GM10266 (cell line): ENCODE measurements around the gene CRTAC1.

ENCODE experiments used
- DNase-seq: peaks from one replicate; pipeline ENCODE4 v3.0.0; 2012; ENCODE audit errors: extremely low spot score
- TF ChIP-seq, protein P1 (sequence below): IDR thresholded peaks from 2 replicates; pipeline ENCODE4 v1.5.1; 2012; ENCODE audit warnings: mild to moderate bottlenecking, low read depth; ENCODE audit not compliant: control insufficient read depth, insufficient read depth; ENCODE audit errors: missing control alignments

Gene CRTAC1

DNA sequence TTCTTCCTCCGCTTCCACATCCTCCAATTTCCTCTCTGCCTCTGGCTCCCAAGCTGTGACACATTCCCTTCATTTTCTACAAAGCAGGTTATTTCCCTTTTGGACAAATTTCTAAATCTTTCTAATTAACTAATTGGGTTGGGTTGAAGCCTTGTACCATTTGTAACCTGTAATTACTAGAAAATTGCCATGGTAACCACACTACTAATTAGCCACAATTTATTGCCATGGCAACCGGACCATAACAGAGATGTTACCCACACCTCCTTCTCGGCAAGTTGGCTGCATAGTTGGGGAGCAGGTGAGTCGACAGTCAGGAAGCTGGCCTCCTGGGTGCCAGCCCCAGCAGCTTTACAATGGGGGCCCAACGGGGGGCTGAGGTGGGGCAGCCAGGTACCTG lies 119.2 kb downstream of the CRTAC1 start:
- no peak for DNase-seq
- TF ChIP-seq, protein P1, sequence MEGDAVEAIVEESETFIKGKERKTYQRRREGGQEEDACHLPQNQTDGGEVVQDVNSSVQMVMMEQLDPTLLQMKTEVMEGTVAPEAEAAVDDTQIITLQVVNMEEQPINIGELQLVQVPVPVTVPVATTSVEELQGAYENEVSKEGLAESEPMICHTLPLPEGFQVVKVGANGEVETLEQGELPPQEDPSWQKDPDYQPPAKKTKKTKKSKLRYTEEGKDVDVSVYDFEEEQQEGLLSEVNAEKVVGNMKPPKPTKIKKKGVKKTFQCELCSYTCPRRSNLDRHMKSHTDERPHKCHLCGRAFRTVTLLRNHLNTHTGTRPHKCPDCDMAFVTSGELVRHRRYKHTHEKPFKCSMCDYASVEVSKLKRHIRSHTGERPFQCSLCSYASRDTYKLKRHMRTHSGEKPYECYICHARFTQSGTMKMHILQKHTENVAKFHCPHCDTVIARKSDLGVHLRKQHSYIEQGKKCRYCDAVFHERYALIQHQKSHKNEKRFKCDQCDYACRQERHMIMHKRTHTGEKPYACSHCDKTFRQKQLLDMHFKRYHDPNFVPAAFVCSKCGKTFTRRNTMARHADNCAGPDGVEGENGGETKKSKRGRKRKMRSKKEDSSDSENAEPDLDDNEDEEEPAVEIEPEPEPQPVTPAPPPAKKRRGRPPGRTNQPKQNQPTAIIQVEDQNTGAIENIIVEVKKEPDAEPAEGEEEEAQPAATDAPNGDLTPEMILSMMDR, result no peak

DNA sequence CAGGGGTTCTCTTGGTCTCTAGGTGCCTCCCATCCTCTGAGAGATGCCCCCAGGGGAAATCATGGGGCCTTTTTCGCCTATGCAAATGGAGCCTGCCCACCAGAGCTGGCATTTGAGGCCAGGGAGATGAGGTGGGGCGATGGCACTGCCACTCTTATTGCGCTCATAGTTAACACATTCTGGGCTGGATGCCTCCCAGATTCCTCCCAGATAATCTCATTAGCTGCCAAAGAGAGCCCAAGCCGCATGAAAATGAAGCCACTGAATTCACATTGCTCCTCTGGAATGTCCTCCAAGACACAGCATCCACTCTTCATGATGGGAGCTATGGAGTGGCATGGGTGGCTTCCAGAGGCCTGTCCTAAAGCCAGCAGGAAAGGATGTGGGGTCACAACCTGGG lies 119.8 kb downstream of the CRTAC1 start:
- no peak for DNase-seq
- TF ChIP-seq, protein P1, result no peak

DNA sequence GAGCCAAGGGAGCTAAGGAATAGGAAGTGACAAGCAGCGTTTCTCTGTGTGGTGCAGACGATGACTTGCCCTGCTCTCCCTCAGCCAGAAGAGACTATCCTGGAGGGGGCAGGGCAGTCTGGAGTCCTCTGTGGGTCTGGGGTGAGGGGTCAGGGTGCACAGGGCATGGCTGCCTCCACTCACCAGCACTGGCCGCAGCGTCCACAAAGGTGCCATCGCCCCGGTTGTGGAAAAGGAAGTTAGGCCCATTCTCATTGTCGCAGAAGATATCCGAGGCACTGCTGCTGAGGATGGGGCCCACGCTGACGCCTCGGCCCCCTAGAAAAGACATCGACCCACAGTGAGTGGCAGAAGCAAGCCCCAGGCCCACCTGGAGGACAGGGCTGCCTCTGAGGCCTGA lies 122.6 kb downstream of the CRTAC1 start:
- no peak for DNase-seq
- TF ChIP-seq, protein P1, result no peak

DNA sequence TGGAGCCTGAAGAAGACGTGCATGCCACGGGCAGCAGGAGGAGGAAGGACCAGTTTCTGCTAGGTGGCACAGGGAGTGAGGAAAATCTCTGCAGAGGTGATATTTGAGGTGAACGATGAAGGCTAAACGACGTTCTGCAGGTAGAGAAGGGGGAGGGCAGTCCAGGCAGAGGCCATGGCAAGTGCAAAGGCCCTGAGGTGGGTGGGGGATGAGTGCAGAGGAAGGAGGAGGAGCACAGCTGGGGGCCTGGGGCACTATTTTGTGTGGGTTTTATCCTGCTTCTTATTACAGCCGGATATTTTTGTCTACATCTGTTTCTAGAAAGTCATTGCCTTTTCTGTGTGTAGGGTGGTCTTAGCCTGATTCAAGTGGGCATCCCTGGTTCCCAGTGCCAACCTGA lies 123.2 kb downstream of the CRTAC1 start:
- no peak for DNase-seq
- TF ChIP-seq, protein P1, result no peak

DNA sequence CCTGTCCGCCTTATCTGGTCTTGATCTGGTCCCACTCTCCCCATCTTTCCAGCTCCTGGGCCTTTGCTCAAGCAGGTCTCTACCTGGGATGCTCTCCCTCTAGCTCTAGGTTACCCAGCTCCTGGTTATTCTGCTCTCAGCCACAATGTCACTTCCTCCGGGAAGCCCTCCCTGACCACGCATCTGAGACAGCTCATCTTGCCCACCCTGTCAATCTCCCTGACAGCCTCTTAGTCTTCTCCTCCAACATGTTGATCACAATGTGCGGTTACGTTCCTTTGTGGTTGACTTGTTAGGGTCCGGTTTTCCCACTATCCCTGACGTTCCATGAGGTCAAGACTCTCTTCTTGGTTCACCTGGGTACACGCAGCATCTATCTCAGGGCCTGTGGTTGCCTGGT lies 125.1 kb downstream of the CRTAC1 start:
- TF ChIP-seq, protein P1, result no peak
- no peak for DNase-seq

DNA sequence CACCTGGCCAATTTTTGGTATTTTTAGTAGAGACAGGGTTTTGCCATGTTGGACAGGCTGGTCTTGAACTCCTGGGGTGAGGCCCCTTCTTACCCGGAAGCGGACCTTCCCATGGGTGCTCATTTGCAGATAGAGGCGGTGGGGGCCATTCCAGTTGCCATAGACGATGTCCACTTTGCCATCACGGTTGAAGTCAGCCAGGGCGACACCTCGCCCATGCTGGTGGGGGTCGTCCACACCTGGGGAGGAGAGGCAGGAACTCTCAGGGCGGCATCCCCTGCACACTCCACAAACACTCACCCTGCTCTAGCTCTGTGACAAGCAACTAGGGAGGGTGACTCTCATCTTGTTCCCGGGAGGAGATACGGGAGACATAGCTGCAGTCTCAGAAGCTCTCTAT lies 125.8 kb downstream of the CRTAC1 start:
- no peak for DNase-seq
- TF ChIP-seq, protein P1, result no peak

DNA sequence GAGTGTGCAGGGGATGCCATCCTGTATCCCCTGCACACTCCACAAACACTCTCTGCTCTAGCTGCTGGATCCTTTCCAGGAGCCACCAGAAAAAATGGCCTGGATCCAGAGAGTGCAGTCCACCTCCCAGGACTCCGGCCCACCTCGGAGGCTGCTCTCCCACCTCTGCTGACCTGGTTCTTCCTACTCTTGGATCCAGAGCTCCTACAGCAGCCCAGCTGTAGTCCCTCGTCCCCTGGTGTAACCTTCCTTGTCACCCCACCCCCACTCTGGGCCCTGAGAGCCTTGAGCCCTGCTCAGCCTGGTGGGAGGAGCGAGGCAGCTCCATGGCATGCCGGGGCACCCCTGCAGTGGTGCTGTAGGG lies 126.4 kb downstream of the CRTAC1 start:
- no peak for DNase-seq
- TF ChIP-seq, protein P1, result no peak
